ENCODE results near the gene LRCOL1.

LRCOL1 gene

DNA sequence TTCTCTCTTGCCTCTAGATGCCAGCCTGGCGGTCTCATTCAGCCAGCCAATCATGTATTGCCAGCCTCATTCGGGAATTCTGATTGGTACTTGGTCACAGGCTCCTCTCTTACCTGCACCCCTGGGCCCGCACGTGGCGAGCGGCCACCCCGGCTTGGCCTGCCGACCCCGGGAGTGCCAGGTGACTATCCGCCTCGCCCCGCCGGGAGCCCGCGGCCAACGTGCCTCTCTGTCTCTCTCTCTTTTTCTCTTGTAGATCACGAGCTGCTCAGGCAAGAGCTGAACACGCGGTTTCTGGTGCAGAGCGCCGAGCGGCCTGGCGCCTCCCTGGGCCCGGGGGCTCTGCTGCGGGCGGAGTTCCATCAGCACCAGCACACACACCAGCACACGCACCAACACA, 39.3 kb downstream of the LRCOL1 start:
- TF ChIP-seq CTCF (IDR thresholded peaks at IDR 0.05; ENCODE audit: insufficient read depth, low read depth, low read length, missing control alignments), result no peak
- H3K4me3 ChIP-seq (ENCODE audit: low read length), result no peak overlapping the region
- no peak for DNase-seq (ENCODE audit: low read depth)

DNA sequence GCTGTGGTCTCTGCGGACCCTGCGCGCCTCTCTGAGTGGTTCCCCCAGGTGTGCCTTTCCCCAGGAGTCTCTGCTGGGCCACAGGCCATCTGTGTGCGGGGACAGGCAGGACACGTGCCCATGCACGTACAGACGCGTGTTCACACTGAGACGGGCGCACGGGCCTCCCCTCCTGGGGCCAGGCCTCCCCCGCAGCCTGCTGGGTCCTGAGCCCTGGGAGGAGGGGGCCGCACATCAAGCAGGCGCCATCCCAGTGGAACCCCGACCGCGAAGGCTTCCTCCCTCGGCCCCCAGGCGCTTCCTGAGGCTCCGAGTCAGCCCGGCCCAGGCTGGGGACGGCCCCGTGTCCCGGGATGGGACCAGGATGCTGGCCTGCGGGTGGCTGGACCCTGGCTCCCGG, 39.7 kb downstream of the LRCOL1 start:
- no peak overlapping the region for H3K4me3 ChIP-seq (ENCODE audit: low read length)
- no peak for TF ChIP-seq CTCF (IDR thresholded peaks at IDR 0.05; ENCODE audit: insufficient read depth, low read depth, low read length, missing control alignments)
- DNase-seq (ENCODE audit: low read depth), result no peak

- no peak for DNase-seq (ENCODE audit: low read depth)
- TF ChIP-seq CTCF (IDR thresholded peaks at IDR 0.05; ENCODE audit: insufficient read depth, low read depth, low read length, missing control alignments), result no peak
- no peak overlapping the region for H3K4me3 ChIP-seq (ENCODE audit: low read length)
These were observed 40.4 kb downstream of the LRCOL1 start for GRCh38 chr12:132569856-132570480.

DNA sequence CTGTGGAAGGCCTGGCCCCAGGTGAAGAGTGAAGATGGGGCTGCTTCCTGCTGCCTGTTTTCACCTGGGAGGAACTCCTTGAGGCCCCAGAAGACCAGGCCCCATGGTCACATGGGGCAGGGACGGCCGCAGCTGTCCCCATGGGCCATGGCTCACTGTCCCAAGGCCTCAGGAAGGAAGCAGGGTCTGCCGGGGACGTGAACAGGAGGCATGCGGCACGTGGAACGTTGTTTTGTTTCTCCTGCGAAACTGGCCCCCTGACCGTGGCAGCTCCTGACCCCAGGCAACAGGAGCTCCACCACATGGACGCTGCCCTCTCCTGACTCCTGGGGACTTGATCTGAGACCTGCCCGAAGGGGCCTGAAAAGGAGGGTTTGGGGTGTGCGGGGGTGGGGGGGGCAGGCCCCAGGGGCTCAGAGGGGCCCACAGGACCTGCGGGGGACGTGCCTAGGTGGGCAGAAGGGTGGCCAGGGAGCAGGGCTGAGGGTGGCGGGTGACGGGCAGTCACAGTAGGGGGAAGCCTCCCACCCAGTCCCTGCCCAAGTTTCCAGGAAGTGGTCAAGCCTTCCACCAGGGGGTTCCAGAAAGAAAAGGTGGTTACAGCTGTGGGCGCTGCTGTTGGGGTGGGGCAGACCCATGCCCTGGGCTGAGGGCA, 41.4 kb downstream of the LRCOL1 start:
- no peak for DNase-seq (ENCODE audit: low read depth)
- TF ChIP-seq CTCF (IDR thresholded peaks at IDR 0.05; ENCODE audit: insufficient read depth, low read depth, low read length, missing control alignments), result no peak
- H3K4me3 ChIP-seq (ENCODE audit: low read length), result no peak overlapping the region

GRCh38 chr12:132568301-132568700, 42.1 kb downstream of the LRCOL1 start:
- TF ChIP-seq CTCF (IDR thresholded peaks at IDR 0.05; ENCODE audit: insufficient read depth, low read depth, low read length, missing control alignments), result no peak
- DNase-seq (ENCODE audit: low read depth), result no peak
- H3K4me3 ChIP-seq (ENCODE audit: low read length), result no peak overlapping the region

DNA sequence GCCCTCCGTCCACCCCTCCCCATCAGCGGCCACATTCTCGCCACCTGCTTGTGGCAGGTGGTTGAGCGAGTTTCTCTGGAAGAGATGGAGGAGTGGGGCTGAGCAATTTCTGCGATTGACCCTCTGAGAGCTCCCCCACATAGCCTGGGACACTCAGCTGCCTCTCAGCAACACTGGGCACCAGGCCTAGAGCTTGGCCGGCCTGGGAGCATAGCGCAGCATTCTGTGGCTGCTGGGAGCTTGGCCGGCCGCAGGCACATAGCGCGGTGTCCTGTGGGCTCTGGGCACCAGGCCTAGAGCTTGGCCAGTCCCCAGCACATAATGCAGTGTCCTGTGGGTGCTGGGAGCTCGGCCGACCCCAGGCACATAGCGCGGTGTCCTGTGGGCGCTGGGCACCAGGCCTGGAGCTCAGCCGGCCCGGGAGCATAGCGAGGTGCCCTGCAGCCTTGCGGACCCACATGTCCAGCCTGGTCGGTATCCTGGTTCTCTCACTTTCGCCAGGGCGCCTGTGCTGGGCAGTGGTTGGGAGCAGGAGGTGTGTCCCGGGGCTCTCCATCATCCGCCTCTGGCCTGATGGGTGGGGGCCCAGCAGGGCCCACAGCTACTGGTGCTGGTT, 43.8 kb downstream of the LRCOL1 start:
- H3K4me3 ChIP-seq (ENCODE audit: low read length), result no peak overlapping the region
- DNase-seq (ENCODE audit: low read depth), result no peak
- no peak for TF ChIP-seq CTCF (IDR thresholded peaks at IDR 0.05; ENCODE audit: insufficient read depth, low read depth, low read length, missing control alignments)
